GM12875 (cell line): ENCODE data around the gene MARCKS.

ENCODE experiments used
- H3K4me3 ChIP-seq: one replicate; pipeline ENCODE4 v1.5.1; 2011; ENCODE audit warnings: low read depth, low read length, control low read depth
- CTCF ChIP-seq: IDR thresholded peaks from 2 replicates; pipeline ENCODE4 v1.5.1; 2011; ENCODE audit warnings: low read depth, mild to moderate bottlenecking, control low read depth, inconsistent platforms, low read length, moderate library complexity, borderline replicate concordance; ENCODE audit not compliant: insufficient read depth

Gene MARCKS

GRCh38 chr6:113848280-113848679 is 8.9 kb upstream of the MARCKS start:
- no peak overlapping the region for H3K4me3 ChIP-seq
- TF ChIP-seq CTCF = no peak

DNA sequence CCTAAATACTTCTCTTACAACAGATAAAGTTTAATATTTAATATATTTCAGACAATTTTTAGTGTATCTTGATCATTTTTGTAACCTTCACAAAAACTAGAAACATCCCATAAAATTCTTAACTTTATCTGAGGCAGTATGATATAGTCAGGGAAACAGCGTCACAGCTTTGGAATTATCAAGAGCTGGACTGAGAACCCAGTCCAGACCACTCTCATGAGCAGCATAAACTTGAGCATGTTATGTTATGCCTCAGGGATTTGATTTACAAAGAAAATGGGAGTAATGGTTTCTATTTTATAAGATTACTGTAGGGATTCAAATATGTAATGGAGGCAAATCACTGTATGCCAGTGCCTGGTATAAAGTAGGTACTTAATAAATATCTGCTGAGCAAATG is 8.3 kb upstream of the MARCKS start:
- no peak overlapping the region for H3K4me3 ChIP-seq
- TF ChIP-seq CTCF = no peak

DNA sequence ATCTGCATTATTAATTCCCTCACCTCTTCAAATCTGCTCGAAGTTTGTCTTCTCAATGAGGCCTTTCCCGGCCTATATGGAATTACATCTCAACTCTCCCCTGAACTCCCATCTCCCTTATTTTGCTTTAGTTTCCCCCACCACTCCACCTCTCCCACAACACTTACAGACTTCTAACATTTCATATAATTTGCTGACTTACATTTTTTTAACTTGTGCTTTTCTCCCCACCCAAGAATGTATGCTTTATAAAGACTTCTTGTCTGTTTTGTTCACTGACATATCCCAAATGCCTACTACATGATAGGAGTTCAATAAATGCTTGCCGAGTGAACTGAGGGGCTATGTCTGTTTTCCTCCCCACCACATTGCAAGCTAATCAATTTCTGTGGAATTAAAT is 3.9 kb upstream of the MARCKS start:
- H3K4me3 ChIP-seq = no peak overlapping the region
- no peak for TF ChIP-seq CTCF

DNA sequence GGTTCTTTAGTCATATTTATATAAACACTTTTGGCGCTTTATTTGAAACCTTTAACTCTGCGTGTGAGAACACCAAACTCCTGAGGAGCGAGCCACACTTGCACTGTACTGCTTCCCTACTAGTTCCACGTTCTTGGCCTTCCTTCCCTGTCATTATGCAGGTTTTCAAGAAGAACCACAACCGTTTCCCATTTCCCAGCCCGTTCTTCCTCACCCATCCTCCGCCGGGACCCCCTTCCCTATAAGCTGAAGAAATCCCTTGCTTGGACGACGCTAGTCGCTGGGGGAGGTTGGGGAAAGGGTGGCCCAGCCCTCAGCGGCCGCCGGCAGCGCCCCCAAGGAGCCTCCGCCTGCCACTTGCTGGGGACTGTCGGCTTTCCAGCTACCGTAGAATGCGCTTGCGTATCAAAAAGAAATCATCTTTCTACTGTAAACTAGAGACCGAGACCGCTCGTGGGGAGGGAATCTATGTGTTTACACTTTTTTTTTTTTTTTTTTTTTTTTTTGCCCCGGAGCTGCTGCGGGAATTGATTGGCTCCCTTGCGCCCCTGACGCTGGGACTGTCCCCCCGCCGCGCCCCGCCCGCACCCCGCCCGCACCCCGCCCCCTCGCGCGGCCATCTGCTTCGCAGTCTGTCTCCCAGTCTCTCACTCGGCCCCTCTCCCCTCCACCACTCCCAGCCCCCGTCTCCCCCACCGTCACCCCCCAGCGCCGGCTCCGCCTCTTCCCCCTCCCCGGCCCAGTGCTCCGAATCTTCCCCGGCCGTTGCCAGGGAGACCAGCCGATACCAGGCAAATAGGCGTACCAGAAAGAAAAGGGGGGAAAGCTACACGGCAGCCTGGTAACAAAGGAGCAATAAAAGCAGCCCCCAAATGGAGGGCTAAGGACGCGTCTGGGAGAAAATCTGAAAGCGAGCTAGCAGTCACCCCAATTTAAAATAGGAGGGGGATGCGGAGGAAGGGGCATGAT is 2.3 kb upstream of the MARCKS start:
- 0 out of 2 replicates have a peak, but pooled peaks have one; percentile 12 for TF ChIP-seq CTCF
- H3K4me3 ChIP-seq = peak overlapping the region; percentile 72

- no peak for TF ChIP-seq CTCF
- H3K4me3 ChIP-seq = peak overlapping the region; percentile 72
Measured at GRCh38 chr6:113855500-113856374, 1.4 kb upstream of the MARCKS start.

GRCh38 chr6:113856375-113856624 is 845 bp upstream of the MARCKS start:
- H3K4me3 ChIP-seq = peak overlapping the region; percentile 72
- TF ChIP-seq CTCF = no peak
